ENCODE measurements around the gene SLC16A1. TPM values are rescaled to one million over a fixed set of nuclear protein-coding genes. Genes with fewer than 3 reads are reported as not detected.
"Not testable (repeated sequence)": the region's sequence is repeated elsewhere in the genome, so short reads cannot be mapped to it uniquely, and the experiment has no call there.

The SLC16A1 gene
- polyA plus RNA-seq, 1 of the 3 experiments (the other 2 are of a cell fraction): 34.2 TPM

- H4K20me1 ChIP-seq (ENCODE audit: insufficient read depth): no peaks in the 10 kb centered on the region; the same call in 1 of the 2 replicates
- H3K27me3 ChIP-seq (ENCODE audit: insufficient read depth): no peaks in the 10 kb centered on the region
- H3K9ac ChIP-seq: no peak overlapping the region
- no peak overlapping the region for H2AFZ ChIP-seq (ENCODE audit: low read depth)
- peaks cover 72% of the 10 kb centered on the region for H3K79me2 ChIP-seq (ENCODE audit: insufficient read depth)
- no peak overlapping the region for H3K4me2 ChIP-seq
- H3K9me3 ChIP-seq: no peaks in the 10 kb centered on the region
- no peaks in the 10 kb centered on the region for H3K9me2 ChIP-seq
- H3K27ac ChIP-seq (ENCODE audit: low read depth in 2 of 2, low read length in 1 of 2): no peak overlapping the region
- WGBS (ENCODE audit: low lambda C conversion rate): 95% methylated on average over 3 of the region's 3 CpGs
- peaks cover 12 to 14% of the 10 kb centered on the region in 2 experiments; a peak in 2 of 4 replicates for H3K4me1 ChIP-seq (ENCODE audit: control insufficient read depth in 1 of 2, insufficient read depth in 2 of 2, low read depth in 1 of 2, low read length in 1 of 2)
- H3K36me3 ChIP-seq (replicated peaks in 1 of 2; ENCODE audit: control insufficient read depth in 1 of 2, insufficient read depth in 2 of 2, low read length in 1 of 2): peaks cover 0 to 43% of the 10 kb centered on the region in 2 experiments
- no peak for TF ChIP-seq USF2 (IDR thresholded peaks at IDR 0.05; ENCODE audit: borderline replicate concordance, low read depth, low read length)
- TF ChIP-seq JUND (IDR thresholded peaks at IDR 0.05): no peak
- no peak for TF ChIP-seq RAD21 (IDR thresholded peaks at IDR 0.05; ENCODE audit: low read length)
- TF ChIP-seq ELF1 (IDR thresholded peaks at IDR 0.05): no peak
- no peak for TF ChIP-seq TCF12 (IDR thresholded peaks at IDR 0.05)
- no peak for TF ChIP-seq REST (IDR thresholded peaks at IDR 0.05; ENCODE audit: low read depth, low read length)
- TF ChIP-seq TEAD4 (IDR thresholded peaks at IDR 0.05; ENCODE audit: borderline replicate concordance, insufficient read depth): no peak
- no peak for TF ChIP-seq IRF3 (IDR thresholded peaks at IDR 0.05; ENCODE audit: low read depth, low read length)
- no peak for TF ChIP-seq MXI1 (IDR thresholded peaks at IDR 0.05; ENCODE audit: low read depth, low read length)
- TF ChIP-seq POLR2AphosphoS5 (IDR thresholded peaks at IDR 0.05; ENCODE audit: low read depth, low read length): no peak
- no peak for TF ChIP-seq CHD2 (IDR thresholded peaks at IDR 0.05; ENCODE audit: low read length, partially characterized antibody)
- ChIA-PET CTCF (interaction anchor here (0.9 kb wide), 1 partner anchor 245 kb away, joined by 3 read pairs; no protein-coding TSS in a partner anchor), POLR2A (no interaction called here)
- H3K4me3 ChIP-seq (ENCODE audit: low read depth in 2 of 2, low read length in 1 of 2): no peak overlapping the region
- DNase-seq: no peak
- H3F3A ChIP-seq (replicated peaks; ENCODE audit: insufficient read depth): peaks cover 12% of the 10 kb centered on the region
Measured at GRCh38 chr1:112960384-112960783, 4.4 kb upstream of the SLC16A1 start.

GRCh38 chr1:112958236-112958635, 2.2 kb upstream of the SLC16A1 start:
- Histone ChIP-seq H3K36me3 (replicated peaks in 1 of 2; ENCODE audit: control insufficient read depth in 1 of 2, insufficient read depth in 2 of 2, low read length in 1 of 2) (peaks cover 0 to 26% of the 10 kb centered on the region in 2 experiments), H3K4me1 (ENCODE audit: control insufficient read depth in 1 of 2, insufficient read depth in 2 of 2, low read depth in 1 of 2, low read length in 1 of 2) (peaks cover 18 to 20% of the 10 kb centered on the region in 2 experiments; a peak in 3 of 4 replicates), H3K4me3 (ENCODE audit: low read depth in 2 of 2, low read length in 1 of 2) (peak overlapping the region in 1 of 2 experiments; percentile 91; a peak in 2 of 4 replicates), H3F3A (replicated peaks; ENCODE audit: insufficient read depth) (peaks cover 20% of the 10 kb centered on the region), H3K4me2 (peak overlapping the region; percentile 93), H3K9ac (peak overlapping the region; percentile 89; the same call in 1 of the 2 replicates), H3K27ac (ENCODE audit: low read depth in 2 of 2, low read length in 1 of 2) (peak overlapping the region in 1 of 2 experiments; percentile 88; a peak in 1 of 4 replicates), H3K79me2 (ENCODE audit: insufficient read depth) (peaks cover 87% of the 10 kb centered on the region)
- H3K9me3 ChIP-seq; H4K20me1 ChIP-seq (ENCODE audit: insufficient read depth); POLR2A ChIA-PET; DNase-seq; H3K27me3 ChIP-seq (ENCODE audit: insufficient read depth); H3K9me2 ChIP-seq; H2AFZ ChIP-seq (ENCODE audit: low read depth): not testable (repeated sequence)
- CTCF ChIA-PET: interaction anchor here (0.6 to 1.5 kb wide), 4 partner anchors 48 to 242 kb away, joined by 3 to 6 read pairs (median 4); partner anchors contain the start of gene LRIG2
- WGBS (ENCODE audit: low lambda C conversion rate): 89% methylated on average over 7 of the region's 7 CpGs
